H9 (cell line): Measurements from ENCODE around the gene SLC46A3. TPM values are rescaled to one million over a fixed set of nuclear protein-coding genes. Genes with fewer than 3 reads are reported as not detected.

Source experiments
- DNase-seq: peaks from one replicate; pipeline ENCODE4 v3.0.0-alpha.2; 2017
- H2AFZ ChIP-seq: one replicate; pipeline ENCODE4 v1.6.1; 2013; ENCODE audit warnings: mild to moderate bottlenecking, low read length, control low read depth, moderate library complexity
- H2AK5ac ChIP-seq: 2 replicates; pipeline ENCODE4 v1.6.1; 2013; ENCODE audit warnings: low read length, control low read depth, mixed read lengths; ENCODE audit not compliant: insufficient read length
- H2BK120ac ChIP-seq: one replicate; pipeline ENCODE4 v1.6.1; 2013; ENCODE audit warnings: low read depth, mild to moderate bottlenecking, low read length, control low read depth, inconsistent platforms; ENCODE audit not compliant: poor library complexity, severe bottlenecking
- H2BK12ac ChIP-seq: 2 replicates; pipeline ENCODE4 v1.6.1; 2013; ENCODE audit warnings: low read length, control low read depth, mixed read lengths, low read depth; ENCODE audit not compliant: insufficient read length
- H2BK15ac ChIP-seq: 2 replicates; pipeline ENCODE4 v1.6.1; 2013; ENCODE audit warnings: low read depth, low read length, control low read depth
- H2BK20ac ChIP-seq: one replicate; pipeline ENCODE4 v1.6.1; 2013; ENCODE audit warnings: low read depth, mild to moderate bottlenecking, low read length, control low read depth, inconsistent platforms; ENCODE audit not compliant: poor library complexity, severe bottlenecking
- H2BK5ac ChIP-seq: 2 replicates; pipeline ENCODE4 v1.6.1; 2013; ENCODE audit warnings: low read length, control low read depth, mixed read lengths; ENCODE audit not compliant: insufficient read length
- H3K14ac ChIP-seq: 2 replicates; pipeline ENCODE4 v1.6.1; 2013; ENCODE audit warnings: low read length, control low read depth; ENCODE audit not compliant: insufficient read depth
- H3K18ac ChIP-seq: 2 replicates; pipeline ENCODE4 v1.6.1; 2013; ENCODE audit warnings: low read depth, mild to moderate bottlenecking, mixed read lengths, low read length, control low read depth; ENCODE audit not compliant: insufficient read length
- H3K23ac ChIP-seq: 2 replicates; pipeline ENCODE4 v1.6.1; 2013; ENCODE audit warnings: low read length, control low read depth, mixed read lengths, low read depth; ENCODE audit not compliant: insufficient read length
- H3K23me2 ChIP-seq: 2 replicates; pipeline ENCODE4 v1.6.1; 2013; ENCODE audit warnings: low read depth, mild to moderate bottlenecking, mixed read lengths, low read length, control low read depth; ENCODE audit not compliant: insufficient read length, poor library complexity, severe bottlenecking
- H3K27ac ChIP-seq: 2 replicates; pipeline ENCODE4 v1.5.1; 2013; ENCODE audit warnings: low read length, control low read depth, mixed read lengths, low read depth; ENCODE audit not compliant: insufficient read length
- H3K27me3 ChIP-seq: 2 replicates; pipeline ENCODE4 v1.6.1; 2013; ENCODE audit warnings: low read length, control low read depth, inconsistent platforms; ENCODE audit not compliant: insufficient read depth
- H3K4ac ChIP-seq: 2 replicates; pipeline ENCODE4 v1.6.1; 2013; ENCODE audit warnings: low read depth, mild to moderate bottlenecking, control low read depth, inconsistent platforms, low read length, moderate library complexity
- H3K4me1 ChIP-seq: 2 replicates; pipeline ENCODE4 v1.6.1; 2013; ENCODE audit warnings: low read length, control low read depth, inconsistent platforms; ENCODE audit not compliant: insufficient read depth
- H3K4me2 ChIP-seq: 2 replicates; pipeline ENCODE4 v1.6.1; 2013; ENCODE audit warnings: low read length, control low read depth, mixed read lengths; ENCODE audit not compliant: insufficient read length, insufficient read depth
- H3K56ac ChIP-seq: 2 replicates; pipeline ENCODE4 v1.6.1; 2013; ENCODE audit warnings: low read depth, mild to moderate bottlenecking, mixed read lengths, low read length, control low read depth; ENCODE audit not compliant: insufficient read length
- H3K79me1 ChIP-seq: 2 replicates; pipeline ENCODE4 v1.6.1; 2013; ENCODE audit warnings: low read depth, mild to moderate bottlenecking, moderate library complexity, low read length, control low read depth, inconsistent platforms; ENCODE audit not compliant: insufficient read depth, poor library complexity, severe bottlenecking
- H3K79me2 ChIP-seq: 2 replicates; pipeline ENCODE4 v1.6.1; 2013; ENCODE audit warnings: low read length, control low read depth, inconsistent platforms; ENCODE audit not compliant: insufficient read depth
- H3K9ac ChIP-seq: 2 replicates; pipeline ENCODE4 v1.6.1; 2013; ENCODE audit warnings: low read length, control low read depth, mixed read lengths; ENCODE audit not compliant: insufficient read length; ENCODE audit errors: extremely low read depth
- H3K9me3 ChIP-seq: one replicate; pipeline ENCODE4 v1.6.1; 2013; ENCODE audit warnings: low read depth, low read length, inconsistent platforms; ENCODE audit not compliant: control insufficient read depth
- H3T11ph ChIP-seq: one replicate; pipeline ENCODE4 v1.6.1; 2013; ENCODE audit warnings: mild to moderate bottlenecking, low read length, control low read depth, inconsistent platforms
- H4K20me1 ChIP-seq: one replicate; pipeline ENCODE4 v1.6.1; 2013; ENCODE audit not compliant: control insufficient read depth, insufficient read length, insufficient read depth
- H4K5ac ChIP-seq: 2 replicates; pipeline ENCODE4 v1.6.1; 2013; ENCODE audit warnings: low read depth, mild to moderate bottlenecking, mixed read lengths, low read length, control low read depth; ENCODE audit not compliant: insufficient read length
- H4K8ac ChIP-seq: replicated peaks from 2 replicates; pipeline ENCODE4 v1.6.1; 2013; ENCODE audit warnings: low read length, control low read depth, mixed read lengths, low read depth; ENCODE audit not compliant: insufficient read length
- H4K91ac ChIP-seq: 2 replicates; pipeline ENCODE4 v1.6.1; 2013; ENCODE audit warnings: low read depth, mild to moderate bottlenecking, moderate library complexity, mixed read lengths, low read length, control low read depth; ENCODE audit not compliant: insufficient read length
- H3K27ac Mint-ChIP-seq, 3 experiments: 2 replicates in 2 of 3; 3 replicates in 1 of 3; pipeline ENCODE4 v1.8.0; 2020 to 2021; ENCODE audit warnings: mixed read lengths in 3 of 3, mild to moderate bottlenecking in 1 of 3, moderate library complexity in 1 of 3
- H3K27me3 Mint-ChIP-seq: 2 replicates; pipeline ENCODE4 v1.8.0; 2021; ENCODE audit warnings: low read depth, mild to moderate bottlenecking, moderate library complexity, mixed read lengths
- H3K36me3 Mint-ChIP-seq, 3 experiments: 2 replicates in 2 of 3; 3 replicates in 1 of 3; pipeline ENCODE4 v1.8.0; 2020 to 2021; ENCODE audit warnings: low read depth in 3 of 3, mixed read lengths in 3 of 3; ENCODE audit not compliant: insufficient read depth in 1 of 3
- H3K4me1 Mint-ChIP-seq, 2 experiments: 2 replicates each; pipeline ENCODE4 v1.8.0; 2020; ENCODE audit warnings: mixed read lengths in 2 of 2
- H3K4me3 Mint-ChIP-seq, 2 experiments: 2 replicates in 1 of 2; 3 replicates in 1 of 2; pipeline ENCODE4 v1.8.0; 2020 to 2021; ENCODE audit warnings: mild to moderate bottlenecking in 2 of 2, mixed read lengths in 2 of 2, moderate library complexity in 1 of 2
- H3K9me3 Mint-ChIP-seq, 2 experiments: 2 replicates in 1 of 2; 3 replicates in 1 of 2; pipeline ENCODE4 v1.8.0; 2020; ENCODE audit warnings: mild to moderate bottlenecking in 2 of 2, mixed read lengths in 2 of 2, moderate library complexity in 1 of 2
- WGBS: extraction: QIAGEN DNeasy Blood & Tissue Kit; methylation state at CpG from one replicate; pipeline ENCODE4 v1.1.7; 2013; ENCODE audit warnings: missing lambda C conversion rate, low lambda C conversion rate, mixed read lengths; ENCODE audit not compliant: insufficient read length; ENCODE audit errors: extremely low coverage; 5-methylcytosine and 5-hydroxymethylcytosine counted together
- total RNA-seq: library from RNA; stranded (reverse); gene quantifications from 2 replicates; pipeline ENCODE4 v1.2.1, GENCODE V29; 2021
- TF ChIP-seq, protein P1 (sequence below): fragments of 200-600 bp; sonication (generic); conservative IDR thresholded peaks from 3 replicates; pipeline ENCODE4 v1.8.0; 2021; ENCODE audit warnings: antibody characterized with exemption, mild to moderate bottlenecking

Gene SLC46A3
- total RNA-seq, 1 experiment from 2014 or later: 0.26 TPM

DNA sequence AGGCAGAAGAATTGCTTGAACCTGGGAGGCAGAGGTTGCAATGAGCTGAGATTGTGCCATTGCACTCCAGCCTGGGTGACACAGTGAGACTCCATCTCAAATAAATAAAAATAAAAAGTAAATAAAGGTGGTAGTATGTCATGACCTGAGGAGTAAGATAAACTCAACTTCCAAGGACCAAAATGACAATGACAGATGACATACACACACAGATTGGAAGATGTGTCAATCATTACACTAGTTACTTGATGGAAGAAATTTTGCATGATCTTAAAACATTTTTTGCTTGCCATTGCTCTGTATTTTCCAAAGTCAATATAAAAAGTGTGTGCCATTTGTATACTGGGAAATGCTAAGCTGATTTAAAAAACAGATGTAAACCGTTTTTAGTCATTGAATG, 4.1 kb downstream of the SLC46A3 start:
- Histone ChIP-seq H2BK20ac (no peak overlapping the region), H3K23ac (no peak overlapping the region), H4K5ac (no peak overlapping the region), H2BK15ac (no peak overlapping the region), H4K91ac (no peak overlapping the region), H3K4ac (no peak overlapping the region), H3K79me2 (no peaks in the 10 kb centered on the region), H2BK5ac (no peak overlapping the region), H3K9ac (no peak overlapping the region), H3T11ph (no peak overlapping the region), H2BK120ac (no peak overlapping the region), H3K23me2 (peaks cover 4% of the 10 kb centered on the region), H2AK5ac (no peak overlapping the region), H3K18ac (no peak overlapping the region), H2BK12ac (no peak overlapping the region), H2AFZ (no peak overlapping the region), H3K4me2 (no peak overlapping the region), H3K27ac (no peak overlapping the region), H3K4me1 (no peaks in the 10 kb centered on the region), H3K79me1 (no peaks in the 10 kb centered on the region), H3K9me3 (no peaks in the 10 kb centered on the region), H3K27me3 (no peaks in the 10 kb centered on the region; the same call in 1 of the 2 replicates), H4K20me1 (no peaks in the 10 kb centered on the region), H4K8ac (no peak overlapping the region), H3K56ac (no peak overlapping the region), H3K14ac (no peak overlapping the region)
- H3K36me3 Mint-ChIP-seq: no peaks in the 10 kb centered on the region; a peak in 1 of 7 replicates
- H3K27me3 Mint-ChIP-seq: peaks cover 34% of the 10 kb centered on the region
- H3K4me3 Mint-ChIP-seq: no peak overlapping the region
- no peak overlapping the region for H3K27ac Mint-ChIP-seq
- H3K9me3 Mint-ChIP-seq: no peaks in the 10 kb centered on the region; a peak in 1 of 5 replicates
- no CpG with 5 or more reads among the region's 1 CpG for WGBS
- peaks cover 12 to 14% of the 10 kb centered on the region in 2 experiments for H3K4me1 Mint-ChIP-seq
- TF ChIP-seq, protein P1, sequence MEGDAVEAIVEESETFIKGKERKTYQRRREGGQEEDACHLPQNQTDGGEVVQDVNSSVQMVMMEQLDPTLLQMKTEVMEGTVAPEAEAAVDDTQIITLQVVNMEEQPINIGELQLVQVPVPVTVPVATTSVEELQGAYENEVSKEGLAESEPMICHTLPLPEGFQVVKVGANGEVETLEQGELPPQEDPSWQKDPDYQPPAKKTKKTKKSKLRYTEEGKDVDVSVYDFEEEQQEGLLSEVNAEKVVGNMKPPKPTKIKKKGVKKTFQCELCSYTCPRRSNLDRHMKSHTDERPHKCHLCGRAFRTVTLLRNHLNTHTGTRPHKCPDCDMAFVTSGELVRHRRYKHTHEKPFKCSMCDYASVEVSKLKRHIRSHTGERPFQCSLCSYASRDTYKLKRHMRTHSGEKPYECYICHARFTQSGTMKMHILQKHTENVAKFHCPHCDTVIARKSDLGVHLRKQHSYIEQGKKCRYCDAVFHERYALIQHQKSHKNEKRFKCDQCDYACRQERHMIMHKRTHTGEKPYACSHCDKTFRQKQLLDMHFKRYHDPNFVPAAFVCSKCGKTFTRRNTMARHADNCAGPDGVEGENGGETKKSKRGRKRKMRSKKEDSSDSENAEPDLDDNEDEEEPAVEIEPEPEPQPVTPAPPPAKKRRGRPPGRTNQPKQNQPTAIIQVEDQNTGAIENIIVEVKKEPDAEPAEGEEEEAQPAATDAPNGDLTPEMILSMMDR: no peak
- DNase-seq: no peak
